H1 (cell line): ENCODE data around the gene LRRC10. TPM values are rescaled to one million over a fixed set of nuclear protein-coding genes. Genes with fewer than 3 reads are reported as not detected.

Source experiments
- CTCF ChIA-PET: fragments of 300-600 bp; sonication (Branson Sonifier 250); formaldehyde crosslinking; loops from one replicate; lab custom pipeline; 2021; ENCODE audit not compliant: partially characterized antibody; lab: Charles Lee
- POLR2A ChIA-PET: fragments of 300-600 bp; sonication (Branson Sonifier 250); formaldehyde crosslinking; loops from one replicate; lab custom pipeline; 2021; ENCODE audit warnings: inconsistent platforms; ENCODE audit not compliant: partially characterized antibody; lab: Charles Lee
- DNase-seq, 2 experiments: peaks; one replicate each; pipeline versions ENCODE4 v3.0.0 to v3.0.0-alpha.2; 2010 to 2022; ENCODE audit warnings: low spot score in 2 of 2, low read depth in 1 of 2, mixed read lengths in 1 of 2
- FAIRE-seq: peaks from 2 replicates; lab custom pipeline; 2011; peaks lifted over from hg19 to GRCh38; lab: Jason Lieb, UNC
- H2AFZ ChIP-seq: 2 replicates; pipeline ENCODE4 v1.8.1; 2012; ENCODE audit warnings: low read length, inconsistent platforms
- H2AK5ac ChIP-seq: 2 replicates; pipeline ENCODE4 v1.6.1; 2013; ENCODE audit warnings: low read depth, low read length
- H2BK120ac ChIP-seq: replicated peaks from 2 replicates; pipeline ENCODE3; 2013; ENCODE audit warnings: low read depth, low read length, inconsistent platforms
- H2BK12ac ChIP-seq: 2 replicates; pipeline ENCODE4 v1.6.1; 2013; ENCODE audit warnings: low read depth, low read length
- H2BK15ac ChIP-seq: 2 replicates; pipeline ENCODE4 v1.6.1; 2013; ENCODE audit warnings: low read length
- H2BK20ac ChIP-seq: 2 replicates; pipeline ENCODE4 v1.6.1; 2013; ENCODE audit warnings: low read length
- H2BK5ac ChIP-seq: 2 replicates; pipeline ENCODE4 v1.6.1; 2013; ENCODE audit warnings: low read depth, low read length
- H3K14ac ChIP-seq: 2 replicates; pipeline ENCODE4 v1.6.1; 2013; ENCODE audit warnings: inconsistent platforms; ENCODE audit not compliant: insufficient read length
- H3K18ac ChIP-seq: 2 replicates; pipeline ENCODE4 v1.6.1; 2013; ENCODE audit warnings: low read length; ENCODE audit errors: extremely low read depth
- H3K23ac ChIP-seq: 2 replicates; pipeline ENCODE4 v1.6.1; 2013; ENCODE audit warnings: inconsistent platforms; ENCODE audit not compliant: insufficient read length
- H3K23me2 ChIP-seq: 2 replicates; pipeline ENCODE4 v1.6.1; 2013; ENCODE audit warnings: low read depth, low read length
- H3K27ac ChIP-seq: 2 replicates; pipeline ENCODE4 v1.6.1; 2011; ENCODE audit warnings: low read depth, low read length, inconsistent platforms
- H3K27me3 ChIP-seq, 4 experiments: replicated peaks in 1 of 4; 1 replicate in 1 of 4; 2 replicates in 3 of 4; pipeline versions ENCODE4 v1.6.1 to v1.8.1; 2011 to 2013; ENCODE audit warnings: low read length in 3 of 4, mild to moderate bottlenecking in 3 of 4, inconsistent platforms in 2 of 4, mixed read lengths in 2 of 4, moderate library complexity in 1 of 4; ENCODE audit not compliant: control insufficient read depth in 3 of 4, insufficient read depth in 3 of 4; ENCODE audit errors: extremely low read depth in 1 of 4
- H3K36me3 ChIP-seq, 4 experiments: 2 replicates each; pipeline versions ENCODE4 v1.6.1 to v1.8.1; 2011 to 2013; ENCODE audit warnings: mild to moderate bottlenecking in 4 of 4, low read length in 3 of 4, moderate library complexity in 2 of 4, control low read depth in 1 of 4, inconsistent platforms in 1 of 4; ENCODE audit not compliant: insufficient read depth in 4 of 4, control insufficient read depth in 2 of 4
- H3K4ac ChIP-seq: replicated peaks from 2 replicates; pipeline ENCODE3; 2013; ENCODE audit warnings: low read length, low read depth, mixed read lengths, inconsistent platforms; ENCODE audit not compliant: insufficient read length
- H3K4me1 ChIP-seq, 4 experiments: replicated peaks in 1 of 4; 1 replicate in 1 of 4; 2 replicates in 3 of 4; pipeline versions ENCODE4 v1.6.1 to v1.8.1; 2011 to 2013; ENCODE audit warnings: low read length in 3 of 4, inconsistent platforms in 2 of 4, mixed read lengths in 1 of 4; ENCODE audit not compliant: insufficient read depth in 4 of 4, control insufficient read depth in 3 of 4
- H3K4me2 ChIP-seq, 2 experiments: 2 replicates each; pipeline versions ENCODE4 v1.6.1 to v1.8.1; 2011 to 2013; ENCODE audit warnings: low read depth in 2 of 2, low read length in 2 of 2, control low read depth in 1 of 2, inconsistent platforms in 1 of 2, mild to moderate bottlenecking in 1 of 2; ENCODE audit not compliant: insufficient read depth in 1 of 2
- H3K4me3 ChIP-seq, 4 experiments: fragments of 200-600, 300-600 bp in 1 of 4; sonication (generic), shearing (Covaris generic), sonication (Bioruptor Twin) in 1 of 4; 2 replicates each; pipeline versions ENCODE4 v1.5.1 to v1.8.1; 2011 to 2016; ENCODE audit warnings: low read length in 4 of 4, low read depth in 3 of 4, control low read depth in 2 of 4, inconsistent platforms in 2 of 4, mild to moderate bottlenecking in 2 of 4, mixed read lengths in 1 of 4, moderate library complexity in 1 of 4; ENCODE audit not compliant: insufficient read depth in 2 of 4; ENCODE audit errors: extremely low read depth in 1 of 4
- H3K56ac ChIP-seq: replicated peaks from 2 replicates; pipeline ENCODE3; 2013; ENCODE audit warnings: low read depth, mild to moderate bottlenecking, mixed read lengths, low read length, inconsistent platforms; ENCODE audit not compliant: insufficient read length
- H3K79me1 ChIP-seq: 2 replicates; pipeline ENCODE4 v1.6.1; 2013; ENCODE audit warnings: low read depth, low read length, control low read depth
- H3K79me2 ChIP-seq, 2 experiments: 2 replicates each; pipeline versions ENCODE4 v1.6.1 to v1.8.1; 2012 to 2013; ENCODE audit warnings: low read length in 2 of 2, mild to moderate bottlenecking in 2 of 2, inconsistent platforms in 1 of 2; ENCODE audit not compliant: insufficient read depth in 2 of 2, control insufficient read depth in 1 of 2
- H3K9ac ChIP-seq, 4 experiments: replicated peaks in 1 of 4; 1 replicate in 1 of 4; 2 replicates in 3 of 4; pipeline versions ENCODE4 v1.6.1 to v1.8.1; 2011 to 2013; ENCODE audit warnings: low read depth in 3 of 4, low read length in 3 of 4, control low read depth in 2 of 4, mild to moderate bottlenecking in 2 of 4, moderate library complexity in 2 of 4, inconsistent platforms in 1 of 4; ENCODE audit errors: extremely low read depth in 1 of 4
- H3K9me3 ChIP-seq, 2 experiments: 2 replicates each; pipeline versions ENCODE4 v1.6.1 to v1.8.1; 2012 to 2013; ENCODE audit warnings: mild to moderate bottlenecking in 2 of 2, moderate library complexity in 2 of 2, control low read depth in 1 of 2, inconsistent platforms in 1 of 2, low read depth in 1 of 2, low read length in 1 of 2, mixed read lengths in 1 of 2; ENCODE audit not compliant: insufficient read depth in 2 of 2
- H4K20me1 ChIP-seq, 2 experiments: replicated peaks in 1 of 2; 2 replicates each; pipeline versions ENCODE3 to v1.8.1; 2011 to 2013; ENCODE audit warnings: inconsistent platforms in 2 of 2, low read length in 2 of 2, mild to moderate bottlenecking in 1 of 2; ENCODE audit not compliant: insufficient read depth in 2 of 2, control insufficient read depth in 1 of 2
- H4K5ac ChIP-seq: 2 replicates; pipeline ENCODE4 v1.6.1; 2013; ENCODE audit warnings: low read length, low read depth, mixed read lengths, inconsistent platforms; ENCODE audit not compliant: insufficient read length
- H4K8ac ChIP-seq: 2 replicates; pipeline ENCODE4 v1.8.0; 2013; ENCODE audit warnings: mild to moderate bottlenecking, moderate library complexity, low read length, inconsistent platforms; ENCODE audit not compliant: insufficient read depth; ENCODE audit errors: extremely low read depth
- H4K91ac ChIP-seq: replicated peaks from 2 replicates; pipeline ENCODE3; 2013; ENCODE audit warnings: low read length, mixed read lengths, inconsistent platforms; ENCODE audit not compliant: insufficient read length
- FOSL1 ChIP-seq: IDR thresholded peaks from 2 replicates; pipeline ENCODE4 v1.6.1; 2011; ENCODE audit warnings: mild to moderate bottlenecking, low read depth, low read length, moderate library complexity; ENCODE audit not compliant: insufficient read depth
- POLR2AphosphoS5 ChIP-seq: IDR thresholded peaks from 2 replicates; pipeline ENCODE4 v1.6.1; 2011; ENCODE audit warnings: low read depth, low read length
- SIN3A ChIP-seq, 2 experiments: IDR thresholded peaks in 1 of 2; conservative IDR thresholded peaks in 1 of 2; 2 replicates each; pipeline ENCODE4 v1.6.1; 2011 to 2012; ENCODE audit warnings: low read length in 2 of 2, improper control_type of control experiment in 1 of 2, low read depth in 1 of 2, mild to moderate bottlenecking in 1 of 2
- SIRT6 ChIP-seq: IDR thresholded peaks from one replicate; pipeline ENCODE4 v1.7.1; 2012; ENCODE audit warnings: low read length, inconsistent platforms
- TAF7 ChIP-seq: optimal IDR thresholded peaks from 2 replicates; pipeline ENCODE3; 2011; ENCODE audit warnings: low read depth, mild to moderate bottlenecking, inconsistent platforms, low read length, moderate library complexity, borderline replicate concordance
- TBP ChIP-seq: IDR thresholded peaks from 2 replicates; pipeline ENCODE4 v1.6.1; 2011; ENCODE audit warnings: low read depth, low read length, improper control_type of control experiment
- WGBS, 2 experiments: shearing (Covaris generic) in 1 of 2; methylation state at CpG; one replicate each; pipeline versions ENCODE4 v1.1.6 to v1.1.7; 2013 to 2015; ENCODE audit warnings: low lambda C conversion rate in 2 of 2, mixed read lengths in 2 of 2, inconsistent platforms in 1 of 2, low coverage in 1 of 2, missing lambda C conversion rate in 1 of 2; ENCODE audit not compliant: insufficient replicate concordance in 2 of 2, insufficient coverage in 1 of 2, insufficient read length in 1 of 2; ENCODE audit errors: extremely low coverage in 1 of 2, missing lambda C conversion rate in 1 of 2; 5-methylcytosine and 5-hydroxymethylcytosine counted together
- polyA plus RNA-seq, 7 experiments: library from polyadenylated mRNA; depleted of rRNA in 3 of 7; stranded (reverse) in 5 of 7; unstranded in 2 of 7; fragments of >200 nt in 5 of 7; fragments of 200-250 nt in 2 of 7; gene quantifications; 1 replicate in 5 of 7; 2 replicates in 1 of 7; 4 replicates in 1 of 7; pipeline versions ENCODE4 v1.2.1 to v1.2.3, GENCODE V29; 2011 to 2013; ENCODE audit warnings: missing spikeins in 2 of 7, mixed read lengths in 2 of 7
- total RNA-seq: library from RNA; stranded (reverse); fragmentation: NEBNext Ultra II Directional; extraction: Animal tissue kit (Norgen Biotek cat#: 25700); gene quantifications from 2 replicates; pipeline ENCODE4 v1.2.1, GENCODE V29; 2021
- TF ChIP-seq, protein P1 (sequence below), 3 experiments: IDR thresholded peaks; 1 replicate in 2 of 3; 2 replicates in 1 of 3; pipeline versions ENCODE4 v1.5.1 to v1.6.1; 2011; ENCODE audit warnings: low read length in 3 of 3, mild to moderate bottlenecking in 3 of 3, inconsistent platforms in 2 of 3, low read depth in 1 of 3, moderate library complexity in 1 of 3; ENCODE audit not compliant: insufficient read depth in 1 of 3; ENCODE audit errors: control extremely low read depth in 1 of 3
- TF ChIP-seq, protein P2 (sequence below): IDR thresholded peaks from 2 replicates; pipeline ENCODE4 v1.6.1; 2012; ENCODE audit warnings: inconsistent platforms

LRRC10 gene
- total and polyA plus RNA-seq, 2 of the 8 experiments (the other 6 are each of a cell fraction or from before 2014, with no cell fraction given) = not detected

DNA sequence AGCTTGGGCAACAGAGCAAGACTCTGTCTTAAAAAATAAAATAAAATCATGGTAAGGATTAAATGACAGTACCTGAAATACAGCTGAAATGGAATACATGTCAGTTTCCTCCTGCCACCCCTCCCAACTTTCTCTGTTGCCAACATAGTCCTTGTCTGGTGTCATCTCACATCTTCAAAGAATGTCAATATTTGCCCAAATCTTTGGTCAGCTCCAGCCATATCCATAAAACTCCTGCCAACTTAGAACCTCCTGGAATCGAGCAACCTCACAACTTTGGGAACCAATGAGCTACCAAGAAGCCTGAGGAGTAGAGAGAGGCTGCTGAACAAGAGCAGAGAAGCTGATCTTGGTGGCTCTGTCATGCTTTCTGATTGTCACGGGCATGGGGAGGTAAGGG, 10.8 kb upstream of the LRRC10 start:
- 100% methylated on average over 2 of the region's 2 CpGs; no CpG with 5 or more reads in 1 of the 2 experiments for WGBS, 2 experiments
- H2AK5ac ChIP-seq = no peak overlapping the region
- no peaks in the 10 kb centered on the region for H3K9me3 ChIP-seq
- no peak overlapping the region for H3K4me2 ChIP-seq
- no peak overlapping the region for H3K14ac ChIP-seq
- H4K20me1 ChIP-seq = no peaks in the 10 kb centered on the region
- H3K9ac ChIP-seq = no peak overlapping the region
- H4K91ac ChIP-seq = no peak overlapping the region
- POLR2A ChIA-PET = no interaction called here
- no peak overlapping the region for H2BK5ac ChIP-seq
- H3K56ac ChIP-seq = no peak overlapping the region
- H2BK120ac ChIP-seq = no peak overlapping the region
- no peak for FAIRE-seq
- no peak overlapping the region for H3K18ac ChIP-seq
- no peaks in the 10 kb centered on the region; a peak in 1 of 7 replicates for H3K27me3 ChIP-seq
- H4K5ac ChIP-seq = no peak overlapping the region
- H2BK12ac ChIP-seq = no peak overlapping the region
- no peak overlapping the region for H2AFZ ChIP-seq
- no peak overlapping the region for H2BK15ac ChIP-seq
- H3K4ac ChIP-seq = no peak overlapping the region
- no peak overlapping the region for H2BK20ac ChIP-seq
- no peaks in the 10 kb centered on the region for H3K79me2 ChIP-seq
- H4K8ac ChIP-seq = no peak overlapping the region
- no peaks in the 10 kb centered on the region for H3K36me3 ChIP-seq
- CTCF ChIA-PET = interaction anchor here (0.9 to 7.1 kb wide), 4 partner anchors 9 to 35 kb away, joined by 3 to 67 read pairs (median 6); no protein-coding TSS in a partner anchor
- H3K79me1 ChIP-seq = no peaks in the 10 kb centered on the region
- no peak overlapping the region for H3K4me3 ChIP-seq
- no peaks in the 10 kb centered on the region for H3K23me2 ChIP-seq
- no peak for DNase-seq
- no peaks in the 10 kb centered on the region for H3K4me1 ChIP-seq
- TF ChIP-seq SIRT6 = no peak
- no peak for TF ChIP-seq POLR2AphosphoS5
- TF ChIP-seq, protein P1, sequence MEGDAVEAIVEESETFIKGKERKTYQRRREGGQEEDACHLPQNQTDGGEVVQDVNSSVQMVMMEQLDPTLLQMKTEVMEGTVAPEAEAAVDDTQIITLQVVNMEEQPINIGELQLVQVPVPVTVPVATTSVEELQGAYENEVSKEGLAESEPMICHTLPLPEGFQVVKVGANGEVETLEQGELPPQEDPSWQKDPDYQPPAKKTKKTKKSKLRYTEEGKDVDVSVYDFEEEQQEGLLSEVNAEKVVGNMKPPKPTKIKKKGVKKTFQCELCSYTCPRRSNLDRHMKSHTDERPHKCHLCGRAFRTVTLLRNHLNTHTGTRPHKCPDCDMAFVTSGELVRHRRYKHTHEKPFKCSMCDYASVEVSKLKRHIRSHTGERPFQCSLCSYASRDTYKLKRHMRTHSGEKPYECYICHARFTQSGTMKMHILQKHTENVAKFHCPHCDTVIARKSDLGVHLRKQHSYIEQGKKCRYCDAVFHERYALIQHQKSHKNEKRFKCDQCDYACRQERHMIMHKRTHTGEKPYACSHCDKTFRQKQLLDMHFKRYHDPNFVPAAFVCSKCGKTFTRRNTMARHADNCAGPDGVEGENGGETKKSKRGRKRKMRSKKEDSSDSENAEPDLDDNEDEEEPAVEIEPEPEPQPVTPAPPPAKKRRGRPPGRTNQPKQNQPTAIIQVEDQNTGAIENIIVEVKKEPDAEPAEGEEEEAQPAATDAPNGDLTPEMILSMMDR (IDR thresholded peaks at IDR 0.05; ENCODE audit: control extremely low read depth in 1 of 3, insufficient read depth in 1 of 3, low read depth in 1 of 3, low read length in 3 of 3) = no peak
- TF ChIP-seq TBP = no peak
- TF ChIP-seq FOSL1 = no peak
- TF ChIP-seq TAF7 = no peak
- no peak for TF ChIP-seq SIN3A (conservative IDR thresholded peaks at IDR 0.05 in 1 of 2, IDR thresholded peaks at IDR 0.05 in 1 of 2; ENCODE audit: low read depth in 1 of 2, low read length in 2 of 2)
- TF ChIP-seq, protein P2, sequence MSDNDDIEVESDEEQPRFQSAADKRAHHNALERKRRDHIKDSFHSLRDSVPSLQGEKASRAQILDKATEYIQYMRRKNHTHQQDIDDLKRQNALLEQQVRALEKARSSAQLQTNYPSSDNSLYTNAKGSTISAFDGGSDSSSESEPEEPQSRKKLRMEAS = no peak
- no peak overlapping the region for H3K23ac ChIP-seq
- no peak overlapping the region for H3K27ac ChIP-seq
